GM20000 (cell line): Measurements from ENCODE around the gene RBM28.
"Not testable (repeated sequence)": the region's sequence is repeated elsewhere in the genome, so short reads cannot be mapped to it uniquely, and the experiment has no call there.

Experiments
- DNase-seq: peaks from one replicate; pipeline ENCODE4 v3.0.0; 2012; ENCODE audit warnings: low spot score
- TF ChIP-seq, protein P1 (sequence below): IDR thresholded peaks from 2 replicates; pipeline ENCODE4 v1.5.1; 2012; ENCODE audit warnings: mild to moderate bottlenecking, control low read depth; ENCODE audit errors: extremely low read depth, missing control alignments

RBM28 gene

DNA sequence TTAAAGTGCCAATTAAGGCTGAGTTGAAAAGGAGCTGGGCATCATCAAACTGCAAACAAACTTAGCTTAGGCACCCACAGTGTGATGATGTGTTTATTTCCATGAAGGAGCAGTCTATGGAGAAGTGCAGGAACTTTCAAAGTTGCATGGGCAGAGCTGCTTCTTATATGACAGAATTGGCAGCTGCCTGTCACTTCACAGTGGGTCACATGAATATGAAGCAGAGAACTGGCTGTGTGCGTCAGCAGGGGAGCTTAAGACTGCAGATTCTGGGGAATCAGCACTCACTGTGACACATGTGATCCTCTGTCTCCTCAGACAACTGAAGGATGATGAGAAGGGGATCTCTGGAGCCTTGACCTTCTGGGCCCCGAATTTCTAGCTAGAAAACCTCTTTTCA is 36.6 kb downstream of the RBM28 start:
- DNase-seq: no peak
- TF ChIP-seq, protein P1, sequence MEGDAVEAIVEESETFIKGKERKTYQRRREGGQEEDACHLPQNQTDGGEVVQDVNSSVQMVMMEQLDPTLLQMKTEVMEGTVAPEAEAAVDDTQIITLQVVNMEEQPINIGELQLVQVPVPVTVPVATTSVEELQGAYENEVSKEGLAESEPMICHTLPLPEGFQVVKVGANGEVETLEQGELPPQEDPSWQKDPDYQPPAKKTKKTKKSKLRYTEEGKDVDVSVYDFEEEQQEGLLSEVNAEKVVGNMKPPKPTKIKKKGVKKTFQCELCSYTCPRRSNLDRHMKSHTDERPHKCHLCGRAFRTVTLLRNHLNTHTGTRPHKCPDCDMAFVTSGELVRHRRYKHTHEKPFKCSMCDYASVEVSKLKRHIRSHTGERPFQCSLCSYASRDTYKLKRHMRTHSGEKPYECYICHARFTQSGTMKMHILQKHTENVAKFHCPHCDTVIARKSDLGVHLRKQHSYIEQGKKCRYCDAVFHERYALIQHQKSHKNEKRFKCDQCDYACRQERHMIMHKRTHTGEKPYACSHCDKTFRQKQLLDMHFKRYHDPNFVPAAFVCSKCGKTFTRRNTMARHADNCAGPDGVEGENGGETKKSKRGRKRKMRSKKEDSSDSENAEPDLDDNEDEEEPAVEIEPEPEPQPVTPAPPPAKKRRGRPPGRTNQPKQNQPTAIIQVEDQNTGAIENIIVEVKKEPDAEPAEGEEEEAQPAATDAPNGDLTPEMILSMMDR: no peak

DNA sequence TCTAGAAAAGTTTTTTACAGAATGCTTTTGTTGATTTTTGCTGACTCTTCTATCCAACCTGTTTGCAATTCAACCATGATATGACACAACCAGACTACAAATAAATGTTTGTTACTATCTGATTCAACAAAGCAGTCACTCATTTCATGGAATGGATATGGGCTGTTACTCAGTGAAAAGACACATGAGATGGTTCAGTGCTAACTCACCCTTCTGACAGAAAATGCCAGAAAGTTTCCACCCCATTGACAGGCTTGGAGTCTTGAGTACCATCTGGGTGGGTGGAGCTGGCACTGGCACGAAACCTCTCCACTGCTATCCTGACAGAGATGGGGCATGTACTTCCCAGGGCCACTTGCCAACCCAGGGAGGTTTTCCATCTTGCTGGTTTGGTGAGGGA is 39.5 kb downstream of the RBM28 start:
- DNase-seq: no peak
- TF ChIP-seq, protein P1: no peak

DNA sequence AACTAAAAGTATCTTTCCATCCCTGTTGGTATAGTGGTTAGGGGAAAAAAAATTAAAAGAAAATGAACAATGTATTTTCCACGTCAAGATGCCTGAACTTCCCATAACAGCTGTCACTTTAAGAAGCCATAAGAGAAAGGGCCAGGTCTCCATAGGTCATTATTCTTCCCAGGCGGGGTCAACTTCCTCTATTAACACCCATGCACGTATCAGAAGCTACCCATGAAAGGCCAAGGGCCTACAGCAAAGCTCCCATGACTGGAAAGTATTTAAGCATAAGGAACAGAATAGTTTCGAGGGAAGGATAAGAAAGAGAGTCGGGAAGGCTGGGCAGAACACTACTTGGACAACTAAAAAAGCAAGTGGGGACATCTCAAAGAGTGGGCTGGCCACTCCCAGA is 40.1 kb downstream of the RBM28 start:
- TF ChIP-seq, protein P1: no peak
- no peak for DNase-seq

DNA sequence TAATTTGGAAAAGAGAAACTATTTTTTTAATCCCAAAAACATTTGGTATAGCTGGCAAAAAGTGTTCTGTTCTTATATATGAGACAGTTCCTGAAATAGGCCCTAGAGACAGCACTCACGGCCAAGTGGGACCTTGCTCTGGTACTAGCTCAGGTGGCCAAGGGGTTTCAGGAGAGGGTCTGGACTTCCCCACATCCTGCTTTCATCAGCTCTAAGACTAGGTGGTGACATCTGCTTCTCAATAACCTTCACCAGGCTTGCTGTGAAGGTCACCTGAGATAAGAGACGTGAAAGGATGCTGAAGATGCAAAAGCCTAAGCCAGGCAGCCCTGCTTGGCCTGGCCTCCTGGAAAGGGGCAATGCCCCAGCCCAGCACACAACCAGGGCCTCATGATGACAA is 40.6 kb downstream of the RBM28 start:
- no peak for DNase-seq
- TF ChIP-seq, protein P1: no peak

DNA sequence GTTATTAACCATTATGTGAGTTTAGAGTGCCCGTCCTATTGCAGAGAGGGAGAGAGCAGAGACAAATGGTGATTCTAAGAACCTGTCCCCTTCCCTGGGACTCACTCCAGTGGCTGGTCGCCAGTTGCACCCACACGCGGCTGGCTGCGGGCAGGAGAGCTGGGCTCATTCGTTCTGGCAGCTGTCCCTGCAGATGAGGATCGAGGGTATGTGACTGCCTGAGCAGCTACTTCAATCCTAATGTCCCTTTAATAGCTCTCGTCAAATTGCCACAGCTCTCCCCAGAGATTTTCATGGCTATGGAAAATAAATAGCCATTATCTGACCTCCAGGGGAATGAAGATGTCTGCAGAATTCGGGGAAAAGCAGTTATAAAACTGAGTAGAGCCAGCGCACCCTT is 41.6 kb downstream of the RBM28 start:
- DNase-seq: no peak
- TF ChIP-seq, protein P1: no peak

DNA sequence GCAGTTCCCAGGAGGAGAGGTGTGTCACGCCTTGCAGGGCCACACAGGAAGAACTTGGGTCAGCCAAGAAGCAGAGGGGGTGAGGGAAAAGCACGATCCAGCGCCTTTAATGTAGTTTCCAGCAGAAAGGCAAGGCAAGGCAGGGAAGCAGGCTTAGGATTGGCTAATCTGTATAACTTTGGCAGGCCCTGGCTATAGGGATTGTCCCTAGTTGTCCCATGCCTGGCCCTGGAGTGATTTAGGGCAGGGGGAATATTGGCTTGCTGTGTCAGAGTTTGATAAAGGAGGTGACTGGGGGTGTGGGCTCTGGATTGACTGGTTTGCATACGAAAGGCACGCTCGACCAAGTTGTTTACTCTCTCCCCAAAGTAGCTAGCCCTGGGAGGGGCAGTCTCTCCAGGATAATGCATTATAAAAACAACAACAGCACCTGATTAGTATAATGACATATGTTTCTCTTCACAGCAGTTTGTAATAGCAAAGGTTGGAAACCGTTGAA is 44.5 kb downstream of the RBM28 start:
- TF ChIP-seq, protein P1: no peak

DNA sequence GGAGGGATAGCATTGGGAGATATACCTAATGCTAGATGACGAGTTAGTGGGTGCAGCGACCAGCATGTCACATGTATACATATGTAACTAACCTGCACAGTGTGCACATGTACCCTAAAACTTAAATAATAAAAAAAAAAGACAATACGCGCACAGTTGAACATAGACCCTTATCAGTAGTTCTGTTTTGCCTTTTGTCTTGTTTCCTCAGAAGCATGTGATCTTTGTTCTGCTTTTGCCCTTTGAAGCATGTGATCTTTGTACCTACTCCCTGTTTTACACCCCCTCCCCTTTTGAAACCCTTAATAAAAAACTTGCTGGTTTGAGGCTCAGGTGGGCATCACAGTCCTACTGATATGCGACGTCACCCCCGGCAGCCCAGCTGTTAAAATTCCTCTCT is 45.7 kb downstream of the RBM28 start:
- DNase-seq: not testable (repeated sequence)

More for the DNA sequence above, 44.5 kb downstream of the RBM28 start:
- DNase-seq: no peak

DNA sequence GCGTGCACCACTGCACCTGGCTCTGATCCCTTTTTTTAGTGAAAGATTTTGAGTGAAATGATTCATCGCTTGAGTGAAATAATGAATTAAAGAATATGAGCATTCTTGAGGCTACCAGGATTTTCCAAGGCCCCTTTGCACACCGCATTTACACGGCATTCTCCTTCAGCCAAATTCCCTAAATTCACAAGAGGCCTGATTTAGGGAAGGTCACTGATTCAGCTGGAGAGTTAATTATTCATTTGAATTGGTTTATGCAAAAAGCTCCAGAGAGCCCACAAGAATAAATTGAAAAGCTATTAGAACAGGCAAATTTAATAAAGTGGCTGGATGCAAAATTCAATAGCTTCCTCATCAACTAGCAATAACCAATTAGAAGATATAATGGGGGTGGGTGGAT is 56.2 kb downstream of the RBM28 start:
- TF ChIP-seq, protein P1: no peak
- no peak for DNase-seq
